KBM-7 (cell line): Measurements from ENCODE around the gene SPATA3.
A peak's percentile ranks its signal among the peaks of the same experiment; 100 is the strongest.
"Not testable (repeated sequence)": the region's sequence is repeated elsewhere in the genome, so short reads cannot be mapped to it uniquely, and the experiment has no call there.

Experiments
- DNase-seq: peaks from one replicate; pipeline ENCODE4 v3.0.0-alpha.2; 2015
- in situ Hi-C: fragments of 300-500 bp; cut with MboI; formaldehyde crosslinking; loops from 2 replicates; pipeline ENCODE4 v1.14.3; 2020; ENCODE audit warnings: low sequenced_read_pairs, low pct_unique_long_range_greater_than_20kb, mixed read lengths

SPATA3 gene

GRCh38 chr2:230987137-230988020 lies 8.5 kb upstream of the SPATA3 start:
- DNase-seq, result peak; percentile 85
- in situ Hi-C loops, result loop anchor here (10.0 to 25.0 kb wide), 2 partner anchors 73 to 150 kb away; no protein-coding TSS in a partner anchor

GRCh38 chr2:230989731-230990130 lies 6.2 kb upstream of the SPATA3 start:
- in situ Hi-C loops, result loop anchor here (10.0 to 25.0 kb wide), 2 partner anchors 75 to 152 kb away; no protein-coding TSS in a partner anchor
- DNase-seq, result no peak

- in situ Hi-C loops, result loop anchor here (25.0 kb wide), 1 partner anchor 153 kb away; no protein-coding TSS in a partner anchor
- no peak for DNase-seq
Observed at GRCh38 chr2:230990131-230990898, 5.6 kb upstream of the SPATA3 start.

- no peak for DNase-seq
- in situ Hi-C loops, result loop anchor here (25.0 kb wide), 1 partner anchor 154 kb away; no protein-coding TSS in a partner anchor
Observed at GRCh38 chr2:230990899-230991150, 5.1 kb upstream of the SPATA3 start.

GRCh38 chr2:230991598-230991997 lies 4.3 kb upstream of the SPATA3 start:
- in situ Hi-C loops, result loop anchor here (25.0 kb wide), 1 partner anchor 154 kb away; no protein-coding TSS in a partner anchor
- no peak for DNase-seq

GRCh38 chr2:230996661-230997060 lies 740 bp downstream of the SPATA3 start:
- in situ Hi-C loops, result loop anchor here (25.0 kb wide), 1 partner anchor 159 kb away; no protein-coding TSS in a partner anchor
- no peak for DNase-seq

- no peak for DNase-seq
- in situ Hi-C loops, result loop anchor here (25.0 kb wide), 1 partner anchor 162 kb away; no protein-coding TSS in a partner anchor
Observed at GRCh38 chr2:230998882-230999281, 3.0 kb downstream of the SPATA3 start.

GRCh38 chr2:230999477-230999876 lies 3.6 kb downstream of the SPATA3 start:
- no peak for DNase-seq
- in situ Hi-C loops, result loop anchor here (25.0 kb wide), 1 partner anchor 162 kb away; no protein-coding TSS in a partner anchor

- in situ Hi-C loops, result no loop called here
- DNase-seq, result no peak
Observed at GRCh38 chr2:231000211-231000904, 4.4 kb downstream of the SPATA3 start.

GRCh38 chr2:231001036-231001435 lies 5.1 kb downstream of the SPATA3 start:
- in situ Hi-C loops, result no loop called here
- no peak for DNase-seq

GRCh38 chr2:231001921-231002320 lies 6.0 kb downstream of the SPATA3 start:
- DNase-seq, result no peak
- in situ Hi-C loops, result no loop called here

- no peak for DNase-seq
- in situ Hi-C loops, result no loop called here
Observed at GRCh38 chr2:231002641-231003040, 6.7 kb downstream of the SPATA3 start.

- DNase-seq, result no peak
- in situ Hi-C loops, result no loop called here
Observed at GRCh38 chr2:231003186-231003585, 7.3 kb downstream of the SPATA3 start.

- DNase-seq, in situ Hi-C loops: not testable (repeated sequence)
Observed at GRCh38 chr2:231004930-231005329, 9.0 kb downstream of the SPATA3 start.

GRCh38 chr2:231007286-231008098 lies 11.6 kb downstream of the SPATA3 start:
- in situ Hi-C loops, result no loop called here
- DNase-seq, result no peak

- DNase-seq, result no peak
- in situ Hi-C loops, result no loop called here
Observed at GRCh38 chr2:231008131-231008530, 12.2 kb downstream of the SPATA3 start.

GRCh38 chr2:231009236-231009919 lies 13.5 kb downstream of the SPATA3 start:
- in situ Hi-C loops, result no loop called here
- no peak for DNase-seq

GRCh38 chr2:231010201-231010730 lies 14.3 kb downstream of the SPATA3 start:
- in situ Hi-C loops, result no loop called here
- DNase-seq, result no peak
